HG02840 (cell line): Measurements from ENCODE around the gene SLC25A26.
A peak's percentile ranks its signal among the peaks of the same experiment; 100 is the strongest.

Source experiments
- ATAC-seq: cut with Tn5 transposase; IDR thresholded peaks from one replicate; pipeline ENCODE4 v1.9.1; 2021; ENCODE audit warnings: mild to moderate bottlenecking, moderate library complexity, moderate number of reproducible peaks; ENCODE audit not compliant: unreplicated experiment, low FRiP score

The SLC25A26 gene

DNA sequence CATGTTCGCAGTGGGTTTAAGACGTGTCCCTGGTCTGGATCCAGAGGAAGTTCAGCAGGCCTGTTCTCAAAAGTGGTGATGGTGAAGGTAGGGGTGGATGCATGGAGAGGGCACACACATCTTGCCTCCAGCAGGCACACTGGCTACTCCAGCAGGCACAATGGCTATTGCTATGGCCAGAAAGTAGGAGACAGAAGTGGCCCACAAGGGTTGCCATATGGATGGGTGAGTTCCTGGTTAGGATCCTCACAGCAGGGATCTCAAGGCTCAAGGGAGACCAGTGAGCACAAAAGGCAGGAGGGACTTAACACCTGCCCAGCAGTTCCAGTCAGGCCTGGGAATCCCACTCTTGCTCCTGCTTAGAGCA is 172.1 kb downstream of the SLC25A26 start:
- ATAC-seq = no peak

DNA sequence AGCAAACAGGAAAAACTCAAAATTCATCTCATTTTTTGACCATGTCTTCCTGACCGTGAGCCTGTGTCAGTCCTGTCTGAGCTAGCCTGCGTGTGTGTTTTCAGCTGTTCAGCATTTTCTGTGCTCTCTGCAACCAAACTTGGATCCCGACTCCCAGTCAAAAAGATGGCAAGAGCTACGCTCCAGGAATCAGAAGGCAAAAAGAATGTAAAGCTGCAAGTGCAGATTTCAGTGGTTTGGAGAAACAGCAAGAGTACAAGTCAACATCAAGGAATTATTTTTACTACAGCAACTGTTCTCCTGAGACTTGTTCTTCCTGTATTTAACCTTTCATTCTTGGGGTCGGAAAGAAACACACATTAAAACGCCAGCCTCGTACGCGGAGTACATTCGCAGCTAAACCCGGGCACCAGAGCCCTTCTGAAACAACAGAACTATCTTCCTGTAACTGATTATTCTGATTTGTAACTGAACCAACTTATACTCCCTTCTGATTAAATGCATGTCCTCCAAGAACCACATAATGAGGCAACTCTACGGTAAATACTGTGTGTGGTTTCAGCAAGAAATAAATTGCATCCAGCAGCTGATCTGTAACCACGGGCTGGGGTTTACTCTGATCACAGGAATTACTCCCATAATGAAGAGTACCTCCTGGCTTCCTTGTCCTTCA is 172.7 kb downstream of the SLC25A26 start:
- ATAC-seq = peak; percentile 11

DNA sequence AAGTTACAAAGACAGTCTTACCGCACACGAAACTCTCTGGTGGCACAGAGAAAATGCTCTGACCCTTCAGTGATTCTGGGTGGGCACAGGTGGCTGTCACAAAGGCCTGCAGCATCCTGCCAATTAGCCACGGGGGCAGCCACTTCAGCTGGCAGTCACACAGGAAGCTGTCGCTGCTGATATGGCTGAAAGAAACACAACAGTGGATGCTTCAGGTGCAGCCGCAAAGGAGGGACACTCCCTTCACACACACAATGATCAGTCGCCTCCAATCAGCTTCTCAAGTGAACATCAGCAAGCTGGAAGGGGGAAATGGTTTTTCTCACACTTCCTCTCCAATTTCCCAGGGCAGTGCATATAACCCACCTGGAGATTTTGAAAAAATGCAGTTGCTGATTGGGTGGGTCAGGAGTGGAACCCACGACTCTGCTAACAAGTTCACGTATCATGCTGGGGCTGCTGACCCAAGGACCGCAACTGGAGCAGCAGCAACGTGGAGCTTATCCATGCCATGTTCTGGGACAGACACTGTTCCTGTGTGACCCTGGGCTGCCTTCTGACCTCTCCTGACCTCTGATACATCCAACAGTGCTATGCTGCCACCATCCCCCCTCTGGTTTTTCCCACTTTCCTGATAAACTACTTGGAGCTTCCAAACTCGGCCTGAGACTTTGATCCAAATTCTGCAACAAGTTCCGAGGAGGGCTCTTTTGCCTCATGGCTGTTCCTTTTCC is 173.4 kb downstream of the SLC25A26 start:
- ATAC-seq = peak; percentile 72

DNA sequence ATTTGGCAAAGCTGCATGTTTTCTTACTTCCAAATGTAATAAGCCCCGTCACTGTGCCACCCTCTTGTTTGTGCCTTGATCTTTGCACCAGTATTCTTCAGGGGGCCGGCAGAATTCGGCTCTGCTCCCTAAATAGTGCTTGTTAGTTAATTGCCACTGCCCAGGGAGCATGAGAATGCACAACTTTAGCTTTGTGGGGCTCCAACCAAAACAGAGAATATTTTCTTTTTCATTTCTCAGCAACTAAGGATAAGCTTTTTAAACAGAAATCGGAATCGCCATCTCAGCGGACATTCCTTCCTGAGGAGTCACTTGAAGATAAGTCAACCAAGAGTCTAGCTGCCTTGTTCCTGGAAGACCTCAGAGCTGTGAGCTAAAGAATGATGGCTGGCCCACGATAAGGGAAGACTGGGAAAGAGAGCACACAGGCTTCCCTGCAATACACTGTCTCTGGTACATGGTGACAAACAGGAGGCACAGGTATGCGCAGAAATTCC is 174.0 kb downstream of the SLC25A26 start:
- no peak for ATAC-seq

DNA sequence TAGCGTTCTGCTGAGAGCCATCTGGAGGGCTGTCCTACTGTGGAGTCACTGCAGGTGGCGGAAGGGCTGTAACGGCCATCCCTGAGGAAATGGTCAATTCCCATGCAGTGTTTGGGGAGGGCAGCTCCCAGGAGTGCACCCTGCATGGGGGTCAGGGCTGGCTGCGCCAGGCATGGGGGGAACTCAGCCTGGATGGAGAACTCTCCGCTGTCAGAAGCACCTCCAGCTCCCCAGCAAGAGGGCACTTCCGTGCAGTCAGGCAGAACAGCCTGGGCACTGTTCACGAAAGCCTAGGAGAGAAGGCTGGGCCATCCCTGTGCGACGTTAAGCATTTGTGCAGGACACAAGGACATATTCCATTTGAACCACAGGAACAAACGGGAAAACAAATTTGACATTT is 174.8 kb downstream of the SLC25A26 start:
- no peak for ATAC-seq

DNA sequence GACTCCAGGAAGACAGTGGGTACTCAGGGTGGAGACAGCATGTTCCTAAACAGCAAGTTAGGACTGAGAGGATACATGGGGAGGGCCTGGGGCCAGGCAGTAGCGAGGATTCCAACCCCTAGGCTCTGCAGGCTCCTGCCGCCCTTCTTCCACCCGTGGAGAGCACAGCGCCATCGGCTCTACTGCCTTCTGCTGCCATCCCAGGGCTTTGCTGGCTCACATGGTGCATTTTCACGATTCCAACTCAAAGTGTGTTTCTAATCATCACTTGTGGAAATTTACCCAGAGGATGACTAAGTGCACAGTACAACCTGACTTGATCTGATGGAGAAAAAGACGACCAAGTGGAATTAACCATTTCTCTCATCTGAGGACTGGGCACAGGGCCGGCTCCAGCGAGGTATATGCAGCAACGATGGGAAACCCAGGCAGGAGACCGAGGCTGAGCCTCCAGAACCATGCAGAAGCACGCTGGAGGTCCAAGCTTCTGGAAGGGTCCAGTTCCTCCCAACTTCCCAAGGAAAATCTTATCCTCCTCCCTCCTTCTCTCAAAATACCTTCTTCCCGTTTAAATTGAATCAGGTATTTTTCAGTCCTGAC is 175.5 kb downstream of the SLC25A26 start:
- no peak for ATAC-seq

DNA sequence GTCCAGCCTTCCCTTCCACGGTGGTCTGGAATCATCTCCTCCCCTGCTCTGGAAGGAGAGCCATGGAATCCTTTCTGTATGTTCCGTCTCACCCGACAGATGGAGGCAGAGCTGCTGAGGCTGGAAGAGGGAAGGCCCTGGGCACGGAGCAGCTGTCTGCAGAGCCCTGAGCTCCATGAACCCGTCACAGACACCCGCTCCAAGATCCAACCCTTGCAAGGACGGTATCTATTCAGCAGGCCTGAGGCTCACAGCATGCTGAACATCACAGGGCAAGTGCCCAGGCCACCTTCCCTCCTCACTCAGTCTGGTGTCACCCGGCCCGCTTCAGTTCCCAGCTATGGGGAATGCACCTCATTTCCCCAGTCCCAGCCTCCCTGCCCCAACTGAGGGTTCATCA is 176.1 kb downstream of the SLC25A26 start:
- ATAC-seq = no peak

DNA sequence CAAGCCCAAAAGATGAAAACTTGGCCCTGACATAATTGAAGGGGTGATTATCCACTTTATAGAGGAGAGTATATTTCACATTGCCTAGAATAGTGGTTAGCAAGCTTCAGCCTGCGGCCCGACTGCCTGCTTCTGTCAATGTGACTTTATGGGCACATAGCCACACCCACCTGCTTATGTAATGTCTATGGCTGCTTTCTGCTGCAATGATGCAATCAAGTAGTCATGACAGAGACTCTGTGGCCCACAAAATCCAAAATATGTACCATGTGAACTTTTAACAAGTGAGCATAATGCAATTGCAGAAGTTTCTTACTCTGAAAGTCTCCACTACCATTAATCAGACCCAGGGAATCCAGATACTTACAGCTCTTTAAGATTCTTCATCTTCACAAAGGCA is 176.9 kb downstream of the SLC25A26 start:
- ATAC-seq = no peak

DNA sequence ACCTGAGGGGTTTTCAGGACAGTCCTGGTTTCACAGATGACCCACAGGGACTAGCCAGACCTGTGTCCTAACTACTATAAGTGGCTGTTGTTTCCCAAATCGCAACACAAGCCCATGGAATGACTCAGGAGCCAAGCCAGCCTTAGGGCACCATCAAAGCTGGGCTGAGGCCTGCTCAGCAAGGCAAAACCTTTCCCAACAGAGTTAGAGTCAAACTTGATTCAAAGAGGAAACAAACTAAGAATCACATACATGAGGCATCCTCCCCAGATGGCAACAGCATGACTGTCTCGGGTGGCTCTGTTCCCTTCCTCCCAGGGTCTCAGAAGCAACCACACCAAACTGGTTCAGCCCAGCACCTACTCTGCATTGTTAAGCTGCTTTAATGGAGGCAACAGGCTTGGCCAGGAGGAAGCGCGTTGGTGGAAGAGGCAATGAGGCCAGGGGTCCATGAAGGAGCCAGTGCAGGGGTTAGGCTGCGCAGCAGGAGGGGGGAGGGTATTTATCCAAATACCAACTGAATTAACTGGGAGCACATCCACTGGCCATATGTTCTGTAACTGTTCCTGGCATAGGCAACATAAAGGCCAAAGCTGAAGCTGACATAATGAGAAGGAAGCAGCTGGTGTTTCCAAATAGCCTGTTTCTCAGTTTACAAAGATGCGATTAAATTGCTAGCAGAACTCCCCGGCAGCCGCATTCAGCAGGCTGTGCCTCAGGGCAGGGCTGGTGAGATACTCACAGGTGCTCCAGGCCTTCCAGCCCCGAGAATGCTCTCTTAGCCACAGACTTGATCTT is 177.6 kb downstream of the SLC25A26 start:
- no peak for ATAC-seq

DNA sequence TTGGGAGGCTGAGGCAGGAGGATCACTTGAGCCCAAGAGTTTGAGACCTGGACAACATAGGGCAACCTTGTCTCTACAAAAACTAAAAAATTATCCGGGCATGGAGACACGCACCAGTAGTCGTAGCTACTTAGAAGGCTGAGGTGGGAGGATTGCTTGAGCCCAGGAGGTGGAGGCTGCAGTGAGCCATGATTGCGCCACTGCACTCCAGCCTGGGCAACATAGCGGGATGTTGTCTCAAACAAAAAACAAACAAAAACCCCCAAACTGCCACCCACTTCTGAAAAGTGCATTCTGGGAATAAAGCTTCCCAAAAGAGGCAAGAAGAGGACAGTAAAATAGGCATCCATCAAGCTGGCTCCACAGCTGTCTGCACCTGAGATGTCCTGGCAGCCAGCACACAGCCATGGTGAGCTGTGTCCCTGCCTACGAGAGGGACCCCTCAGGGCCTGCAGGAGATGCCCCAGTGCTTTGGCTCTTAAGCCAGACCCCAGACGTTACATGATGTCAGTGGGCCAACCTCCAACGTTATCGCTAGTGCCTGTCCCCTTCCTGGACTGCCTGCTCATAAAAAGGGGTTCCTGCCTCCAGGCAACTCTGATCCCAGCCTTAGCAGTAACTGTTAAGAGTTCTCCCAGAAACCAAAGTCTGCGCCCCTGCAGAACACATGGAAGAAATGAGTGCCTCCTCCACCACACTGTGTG is 178.9 kb downstream of the SLC25A26 start:
- ATAC-seq = no peak

DNA sequence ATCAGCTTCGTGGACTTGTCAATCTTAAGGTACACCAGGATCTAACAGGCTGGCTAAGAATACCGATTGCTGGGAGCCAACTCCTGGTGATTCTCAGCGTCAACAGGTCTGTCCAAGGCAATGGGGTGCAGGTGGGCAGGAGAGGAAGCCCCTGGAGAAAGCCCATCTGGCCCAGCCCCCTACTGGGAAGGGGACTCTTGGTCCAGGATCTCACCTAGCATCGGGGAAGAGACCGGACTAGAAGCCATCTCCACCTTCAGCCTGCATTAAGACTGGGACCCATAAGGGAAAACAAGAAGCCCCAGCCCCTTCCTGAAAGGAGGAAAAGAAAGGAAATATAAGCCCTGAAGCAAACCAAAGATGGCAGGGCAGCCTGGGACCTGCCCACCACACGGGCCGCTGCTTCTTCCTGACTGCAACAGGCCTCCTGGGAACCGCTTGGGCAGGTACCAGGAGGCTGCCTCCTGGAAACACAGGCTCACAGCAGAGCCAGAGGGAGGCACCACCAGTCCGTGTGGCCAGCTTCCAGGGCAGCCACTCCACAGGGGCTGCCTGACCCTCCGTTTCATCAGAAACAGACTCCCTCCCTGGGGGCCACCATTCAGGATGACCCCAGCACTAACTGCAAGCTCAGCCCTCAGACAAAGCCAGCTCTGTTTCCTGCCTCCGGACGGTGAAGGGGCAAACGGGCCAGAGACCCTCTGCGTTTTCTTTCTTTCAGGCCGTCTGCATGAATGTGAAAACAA is 179.8 kb downstream of the SLC25A26 start:
- no peak for ATAC-seq

DNA sequence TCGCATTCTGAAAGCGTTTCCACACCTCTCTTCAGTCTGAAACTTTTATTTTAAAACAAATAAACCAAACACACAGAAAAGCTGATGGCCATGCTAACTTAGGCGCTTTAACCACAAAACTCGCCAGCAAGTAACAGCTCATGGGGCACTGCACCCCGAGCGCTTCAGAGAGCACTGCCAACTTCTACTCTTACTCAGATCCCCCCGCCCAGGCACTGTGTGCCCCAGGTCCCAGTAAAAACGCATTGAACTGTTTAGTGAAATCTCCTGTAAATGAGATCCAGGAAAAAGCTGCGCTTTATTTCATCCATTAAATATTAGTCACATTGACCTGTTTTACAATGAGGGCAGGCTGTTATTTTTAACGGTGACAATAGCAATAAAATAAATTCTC is 180.4 kb downstream of the SLC25A26 start:
- no peak for ATAC-seq

DNA sequence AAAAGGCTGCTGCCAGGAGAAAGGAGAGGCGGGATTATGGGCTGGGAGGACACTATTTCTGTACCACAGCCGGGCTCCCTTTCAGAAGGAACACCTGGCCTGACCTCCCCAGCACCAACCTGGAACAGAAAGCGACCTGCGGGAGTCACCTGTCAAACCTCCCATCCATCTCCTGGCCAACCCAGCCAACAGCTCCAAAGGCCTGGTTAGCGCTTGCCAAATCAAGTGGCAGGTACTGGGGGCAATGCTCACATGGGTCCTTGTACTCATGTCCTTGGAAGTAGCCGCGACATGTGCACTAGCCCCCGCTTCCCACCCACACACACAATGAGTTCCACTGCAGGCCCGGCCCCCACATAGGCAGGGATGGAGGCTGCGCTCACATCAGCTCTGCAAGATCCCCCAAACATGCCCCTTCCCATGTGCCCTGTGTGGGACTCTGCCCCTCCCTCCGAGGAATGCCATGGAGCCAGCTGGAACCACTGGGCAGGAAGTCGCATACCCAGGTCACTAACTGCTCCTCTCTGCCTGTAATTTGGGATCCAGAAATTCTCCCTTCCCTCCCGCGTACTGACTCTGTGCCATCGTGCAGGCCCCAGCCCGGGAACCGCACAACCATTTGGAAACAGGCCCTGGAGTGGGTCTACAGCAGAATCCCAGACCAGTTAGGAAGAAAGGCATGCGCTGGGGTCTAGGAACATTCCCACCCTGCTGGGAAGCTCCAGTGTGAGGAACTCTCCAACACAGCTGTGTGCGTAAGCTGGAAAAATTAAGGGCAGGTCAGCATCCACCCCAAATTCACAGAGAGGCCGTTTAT is 181.1 kb downstream of the SLC25A26 start:
- ATAC-seq = no peak

DNA sequence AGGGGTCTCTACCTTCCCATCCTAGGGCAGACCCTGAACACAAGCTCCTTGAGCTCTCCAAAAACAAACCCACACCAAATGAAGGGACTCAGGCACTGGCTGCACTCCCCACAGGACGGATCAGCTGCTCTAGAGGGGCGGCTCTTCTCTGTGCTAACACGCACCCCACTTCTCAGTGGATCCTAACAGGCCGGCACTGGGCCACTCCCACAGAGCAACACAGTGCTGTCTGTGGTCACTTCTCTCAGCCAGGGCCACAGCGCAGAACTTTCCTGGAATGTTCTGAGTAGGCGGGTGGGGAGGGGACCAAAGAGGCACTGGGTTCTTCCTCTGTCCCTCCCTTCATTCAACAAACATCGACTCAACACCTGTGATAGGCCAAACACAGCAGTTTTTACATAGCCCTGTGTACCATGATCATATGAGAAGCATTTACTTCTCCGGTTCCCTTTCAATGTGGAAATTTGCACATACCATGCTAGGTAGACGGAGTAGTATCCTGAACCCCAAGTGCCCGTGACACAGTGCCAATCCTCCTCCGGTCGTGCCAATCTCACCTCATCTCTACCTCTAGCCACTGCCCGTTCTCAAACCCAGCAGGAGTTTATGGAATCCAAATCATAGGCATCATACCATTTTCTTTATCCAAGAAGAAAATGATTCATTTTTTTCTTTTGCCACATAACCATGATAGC is 181.9 kb downstream of the SLC25A26 start:
- ATAC-seq = no peak

DNA sequence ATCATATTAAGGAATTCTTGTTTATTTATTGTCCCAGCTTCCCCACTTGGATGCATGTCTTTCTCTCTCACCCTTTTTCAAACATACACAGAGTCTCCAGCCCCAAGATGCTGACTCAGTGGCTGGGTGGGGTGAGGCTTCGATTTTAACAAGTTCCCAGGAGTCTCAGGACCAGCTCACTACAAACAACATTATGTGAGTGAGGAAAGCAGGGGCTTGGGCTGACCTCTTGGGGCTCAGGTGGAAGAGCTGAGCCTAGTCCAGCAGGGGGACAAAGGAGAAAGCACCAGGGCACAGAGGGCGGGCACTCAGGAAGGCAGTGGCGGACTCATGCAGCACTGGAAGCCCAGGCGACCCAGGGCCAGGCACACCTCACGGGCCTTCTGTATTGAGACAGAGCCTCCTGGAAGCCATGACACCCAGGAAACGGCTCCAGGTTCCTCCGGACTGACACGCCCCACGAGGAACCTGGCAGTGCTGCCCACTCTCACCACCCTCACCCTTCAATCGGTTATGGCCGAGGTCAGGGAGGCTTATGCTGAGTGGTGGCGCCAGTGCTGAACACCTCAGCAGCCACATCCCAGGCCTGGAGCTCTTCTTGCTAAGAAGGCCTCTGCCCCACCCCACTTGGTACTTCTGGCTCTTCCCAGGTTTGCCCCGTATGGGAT is 182.7 kb downstream of the SLC25A26 start:
- no peak for ATAC-seq

DNA sequence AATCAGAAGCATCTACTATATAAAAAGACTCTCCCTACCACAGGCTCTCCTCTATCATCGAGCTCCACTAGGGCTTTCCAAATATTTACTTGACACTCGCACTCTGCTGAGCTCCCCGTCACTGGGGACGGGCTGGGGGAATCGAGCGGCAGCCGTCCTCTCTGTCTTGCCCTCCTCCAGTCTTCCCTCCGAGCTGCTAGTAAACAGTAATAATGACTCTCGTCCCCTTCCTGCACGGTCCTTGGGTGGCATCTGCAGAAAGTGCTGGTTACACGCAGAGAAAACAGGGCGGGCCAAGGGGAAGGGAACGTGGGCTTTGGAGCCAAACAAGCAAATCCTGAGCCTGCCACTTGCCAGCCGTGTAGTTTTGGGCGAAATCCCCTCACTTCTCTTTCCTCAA is 183.4 kb downstream of the SLC25A26 start:
- ATAC-seq = no peak

DNA sequence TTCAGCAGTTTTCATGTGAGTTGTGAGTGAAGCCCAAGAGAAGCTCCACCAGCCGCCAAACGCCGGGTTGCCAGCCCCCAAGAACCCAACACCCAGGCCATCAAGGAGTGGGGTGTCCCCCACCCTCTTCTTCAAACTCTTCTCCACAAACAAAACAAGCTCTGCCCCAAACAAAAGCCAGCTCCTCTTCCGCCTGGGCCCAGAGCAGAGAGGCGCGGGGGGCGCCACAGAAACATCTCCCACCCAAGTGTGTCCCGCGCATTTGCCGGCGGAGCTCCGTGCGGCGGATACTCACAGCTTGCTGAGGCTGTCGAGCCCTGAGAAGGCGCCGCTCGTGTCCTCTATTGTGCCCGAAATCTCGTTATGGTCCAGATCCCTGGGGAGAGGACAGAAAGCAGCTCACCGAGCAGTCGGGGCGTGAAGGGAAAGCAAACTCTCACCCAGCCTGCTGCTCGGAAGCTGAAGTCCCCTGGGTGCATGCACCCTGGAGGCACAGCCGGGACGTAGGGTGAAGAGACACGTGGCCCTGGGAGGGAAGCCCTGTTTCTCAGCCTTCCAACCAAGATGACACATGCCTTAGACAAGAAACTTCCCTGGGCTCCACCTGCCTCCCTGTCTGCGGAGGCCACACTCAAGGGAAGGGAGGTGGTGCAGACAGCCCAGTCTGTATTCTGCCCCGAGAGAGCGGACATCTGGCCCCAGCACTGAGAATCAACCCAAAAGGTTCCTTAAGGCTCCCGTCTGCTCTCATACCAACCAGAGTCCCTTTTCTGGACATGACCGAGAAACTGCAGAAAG is 184.3 kb downstream of the SLC25A26 start:
- no peak for ATAC-seq
